Measurements from ENCODE around the gene TTC7B. TPM values are rescaled to one million over a fixed set of nuclear protein-coding genes. Genes with fewer than 3 reads are reported as not detected.

TTC7B gene
- total and polyA plus RNA-seq, 2 donors (not counting 3 experiments of a cell fraction or from before 2014, with no cell fraction given) = 46.8 to 76.5 TPM

DNA sequence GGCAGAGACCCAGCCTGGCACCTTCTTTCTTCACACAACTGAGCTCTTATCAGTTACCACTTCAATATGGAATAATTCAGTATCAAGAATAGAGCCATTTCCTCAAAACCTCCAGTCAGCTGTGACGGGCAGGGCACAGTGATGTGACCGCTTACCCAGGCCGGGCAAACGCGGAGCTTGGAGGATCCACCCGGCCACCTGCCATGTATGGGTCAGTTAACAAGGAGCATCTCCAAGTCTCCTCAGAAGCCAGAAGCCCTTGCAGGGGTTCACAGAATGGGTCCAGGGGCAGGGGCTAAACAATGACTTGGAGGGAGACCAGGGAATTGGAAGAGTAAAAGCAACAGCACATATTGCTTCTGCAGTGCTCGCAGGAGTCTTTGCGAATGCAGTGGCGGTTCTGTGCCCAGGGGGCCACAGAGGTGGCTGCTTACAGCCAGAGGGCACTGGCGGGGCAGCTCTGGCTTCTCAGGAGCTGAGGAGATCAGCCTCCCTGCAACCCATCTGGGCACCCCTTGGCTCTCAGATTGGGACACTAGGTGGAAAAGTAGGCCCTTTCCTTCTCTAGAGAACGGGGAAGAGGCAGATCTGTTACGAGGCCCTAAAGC is 257.1 kb downstream of the TTC7B start:
- no peaks in the 10 kb centered on the region for H3K4me1 ChIP-seq (ENCODE audit: control insufficient read depth, extremely low read depth, insufficient read depth, low read length)
- DNase-seq (ENCODE audit: low read depth, low spot score) = no peak
- no peak overlapping the region for H2AFZ ChIP-seq (ENCODE audit: low read depth, low read length)
- H3K79me2 ChIP-seq (ENCODE audit: control insufficient read depth, insufficient read depth, low read length) = no peaks in the 10 kb centered on the region
- FAIRE-seq = no peak
- no peaks in the 10 kb centered on the region for H3K9me3 ChIP-seq (replicated peaks; ENCODE audit: control insufficient read depth, insufficient read depth, low read length)
- H3K27ac ChIP-seq (ENCODE audit: insufficient read depth, low read depth, low read length) = no peak overlapping the region
- no peaks in the 10 kb centered on the region for H3K36me3 ChIP-seq (ENCODE audit: control insufficient read depth in 2 of 2, extremely low read depth in 1 of 2, insufficient read depth in 2 of 2, low read length in 2 of 2)
- no peak overlapping the region for H3K9ac ChIP-seq (replicated peaks; ENCODE audit: extremely low read depth, insufficient read depth, low read length)
- H4K20me1 ChIP-seq (replicated peaks; ENCODE audit: control insufficient read depth, extremely low read depth, insufficient read depth, low read length) = no peaks in the 10 kb centered on the region
- no TSS peak for BruUV-seq (replicated peaks)
- H3K9me1 ChIP-seq (replicated peaks; ENCODE audit: control insufficient read depth, extremely low read depth, insufficient read depth, low read length) = no peaks in the 10 kb centered on the region
- no peak overlapping the region for H3K4me3 ChIP-seq (replicated peaks in 1 of 3; ENCODE audit: insufficient read depth in 1 of 3, low read depth in 1 of 3, low read length in 3 of 3)
- ChIA-PET POLR2A (no interaction called here), CTCF (no interaction called here)
- H3K4me2 ChIP-seq (ENCODE audit: insufficient read depth, low read length) = no peak overlapping the region
- dilution Hi-C loops (cut with MboI; ENCODE audit: extremely low pct_ligation_motif_present, low sequenced_read_pairs) (no loop called here), intact Hi-C loops (cut with micrococcal nuclease) (no loop called here)
- TF ChIP-seq POLR2A (IDR thresholded peaks at IDR 0.05; ENCODE audit: low read depth, low read length) (no peak), EZH2 (IDR thresholded peaks at IDR 0.05; ENCODE audit: borderline replicate concordance, low read depth, low read length, severe bottlenecking) (no peak), FOS (IDR thresholded peaks at IDR 0.05; ENCODE audit: borderline replicate concordance, insufficient read depth, low read length) (no peak), POLR2AphosphoS5 (IDR thresholded peaks at IDR 0.05; ENCODE audit: insufficient read depth, low read depth, low read length) (no peak), GATA2 (IDR thresholded peaks at IDR 0.05; ENCODE audit: insufficient read depth, insufficient read length, low read depth, low read length) (no peak), MYC (IDR thresholded peaks at IDR 0.05; ENCODE audit: low read depth, low read length) (no peak), JUN (IDR thresholded peaks at IDR 0.05; ENCODE audit: borderline replicate concordance, insufficient read depth, insufficient read length, low read depth) (no peak)
- TF ChIP-seq, protein P1, sequence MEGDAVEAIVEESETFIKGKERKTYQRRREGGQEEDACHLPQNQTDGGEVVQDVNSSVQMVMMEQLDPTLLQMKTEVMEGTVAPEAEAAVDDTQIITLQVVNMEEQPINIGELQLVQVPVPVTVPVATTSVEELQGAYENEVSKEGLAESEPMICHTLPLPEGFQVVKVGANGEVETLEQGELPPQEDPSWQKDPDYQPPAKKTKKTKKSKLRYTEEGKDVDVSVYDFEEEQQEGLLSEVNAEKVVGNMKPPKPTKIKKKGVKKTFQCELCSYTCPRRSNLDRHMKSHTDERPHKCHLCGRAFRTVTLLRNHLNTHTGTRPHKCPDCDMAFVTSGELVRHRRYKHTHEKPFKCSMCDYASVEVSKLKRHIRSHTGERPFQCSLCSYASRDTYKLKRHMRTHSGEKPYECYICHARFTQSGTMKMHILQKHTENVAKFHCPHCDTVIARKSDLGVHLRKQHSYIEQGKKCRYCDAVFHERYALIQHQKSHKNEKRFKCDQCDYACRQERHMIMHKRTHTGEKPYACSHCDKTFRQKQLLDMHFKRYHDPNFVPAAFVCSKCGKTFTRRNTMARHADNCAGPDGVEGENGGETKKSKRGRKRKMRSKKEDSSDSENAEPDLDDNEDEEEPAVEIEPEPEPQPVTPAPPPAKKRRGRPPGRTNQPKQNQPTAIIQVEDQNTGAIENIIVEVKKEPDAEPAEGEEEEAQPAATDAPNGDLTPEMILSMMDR (IDR thresholded peaks at IDR 0.05; ENCODE audit: extremely low read depth in 1 of 2, insufficient read depth in 1 of 2, low read depth in 1 of 2, low read length in 2 of 2) = no peak
- TF ChIP-seq, protein P2, sequence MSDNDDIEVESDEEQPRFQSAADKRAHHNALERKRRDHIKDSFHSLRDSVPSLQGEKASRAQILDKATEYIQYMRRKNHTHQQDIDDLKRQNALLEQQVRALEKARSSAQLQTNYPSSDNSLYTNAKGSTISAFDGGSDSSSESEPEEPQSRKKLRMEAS (IDR thresholded peaks at IDR 0.05; ENCODE audit: insufficient read depth, insufficient read length) = no peak
- H3K27me3 ChIP-seq (ENCODE audit: control insufficient read depth in 2 of 2, insufficient read depth in 2 of 2, low read length in 2 of 2) = no peaks in the 10 kb centered on the region

All from endothelial cell of umbilical vein (primary cell).